Astrocyte (in vitro differentiated cells and primary cell): ENCODE measurements around the gene KCNN4. TPM values are rescaled to one million over a fixed set of nuclear protein-coding genes. Genes with fewer than 3 reads are reported as not detected.

Experiments used
- DNase-seq: peaks from one replicate; pipeline ENCODE4 v3.0.0-alpha.2; 2010; ENCODE audit warnings: low read depth
- FAIRE-seq: peaks from 2 replicates; lab custom pipeline; 2011; peaks lifted over from hg19 to GRCh38; lab: Jason Lieb, UNC
- H2AFZ ChIP-seq: 2 replicates; pipeline ENCODE4 v1.6.0; 2012; ENCODE audit warnings: low read depth, low read length, inconsistent platforms
- H3K27ac ChIP-seq: 2 replicates; pipeline ENCODE4 v1.5.1; 2011; ENCODE audit warnings: low read depth, low read length, inconsistent platforms
- H3K27me3 ChIP-seq: 2 replicates; pipeline ENCODE4 v1.6.0; 2011; ENCODE audit warnings: low read length, inconsistent platforms; ENCODE audit not compliant: insufficient read depth
- H3K36me3 ChIP-seq: 2 replicates; pipeline ENCODE4 v1.5.1; 2011; ENCODE audit warnings: low read length, inconsistent platforms; ENCODE audit not compliant: insufficient read depth
- H3K4me1 ChIP-seq: 2 replicates; pipeline ENCODE4 v1.5.1; 2011; ENCODE audit warnings: low read length, inconsistent platforms; ENCODE audit not compliant: insufficient read depth
- H3K4me2 ChIP-seq: 2 replicates; pipeline ENCODE4 v1.6.0; 2012; ENCODE audit warnings: low read length, inconsistent platforms
- H3K4me3 ChIP-seq: 2 replicates; pipeline ENCODE4 v1.5.1; 2011; ENCODE audit warnings: low read depth, mild to moderate bottlenecking, low read length, inconsistent platforms; ENCODE audit not compliant: insufficient read depth
- H3K79me2 ChIP-seq: 2 replicates; pipeline ENCODE4 v1.6.0; 2012; ENCODE audit warnings: mild to moderate bottlenecking, low read length, inconsistent platforms; ENCODE audit not compliant: insufficient read depth
- H3K9ac ChIP-seq: 2 replicates; pipeline ENCODE4 v1.6.0; 2012; ENCODE audit warnings: mild to moderate bottlenecking, low read length, inconsistent platforms
- H3K9me3 ChIP-seq: 2 replicates; pipeline ENCODE4 v1.5.1; 2012; ENCODE audit warnings: low read depth, mild to moderate bottlenecking, low read length, inconsistent platforms; ENCODE audit not compliant: insufficient read depth
- H4K20me1 ChIP-seq: 2 replicates; pipeline ENCODE4 v1.6.0; 2012; ENCODE audit warnings: low read length, inconsistent platforms; ENCODE audit not compliant: insufficient read depth
- H3K27ac Mint-ChIP-seq: one replicate; pipeline ENCODE4 v1.8.0; 2021; ENCODE audit warnings: mild to moderate bottlenecking, mixed read lengths; ENCODE audit not compliant: unreplicated experiment
- H3K27me3 Mint-ChIP-seq: one replicate; pipeline ENCODE4 v1.8.0; 2021; ENCODE audit warnings: low read depth, mixed read lengths; ENCODE audit not compliant: unreplicated experiment
- H3K36me3 Mint-ChIP-seq: one replicate; pipeline ENCODE4 v1.8.0; 2021; ENCODE audit warnings: low read depth, mixed read lengths; ENCODE audit not compliant: unreplicated experiment
- H3K4me1 Mint-ChIP-seq: one replicate; pipeline ENCODE4 v1.8.0; 2021; ENCODE audit warnings: low read depth, mixed read lengths; ENCODE audit not compliant: unreplicated experiment
- H3K4me3 Mint-ChIP-seq: one replicate; pipeline ENCODE4 v1.8.0; 2021; ENCODE audit warnings: mild to moderate bottlenecking, moderate library complexity, mixed read lengths; ENCODE audit not compliant: unreplicated experiment
- H3K9me3 Mint-ChIP-seq: one replicate; pipeline ENCODE4 v1.8.0; 2021; ENCODE audit warnings: mild to moderate bottlenecking, mixed read lengths; ENCODE audit not compliant: unreplicated experiment
- CTCF ChIP-seq: IDR thresholded peaks from 2 replicates; pipeline ENCODE4 v1.5.1; 2011; ENCODE audit warnings: low read depth, mild to moderate bottlenecking, inconsistent platforms, low read length, moderate library complexity; ENCODE audit not compliant: insufficient read depth
- EZH2 ChIP-seq: IDR thresholded peaks from 2 replicates; pipeline ENCODE4 v1.6.1; 2012; ENCODE audit warnings: mild to moderate bottlenecking, low read length, inconsistent platforms; ENCODE audit not compliant: insufficient read depth
- total RNA-seq: library from RNA; stranded (reverse); gene quantifications from 2 replicates; pipeline ENCODE4 v1.2.1, GENCODE V29; 2021

KCNN4 gene
- total RNA-seq, 1 donor from 2014 or later, result 3.6 TPM

GRCh38 chr19:43804432-43804831 is 23.7 kb upstream of the KCNN4 start:
- H2AFZ ChIP-seq, result no peak overlapping the region
- FAIRE-seq (no peak), DNase-seq (no peak)
- no peaks in the 10 kb centered on the region for H4K20me1 ChIP-seq
- H3K4me3 ChIP-seq, result no peak overlapping the region
- peaks cover 12% of the 10 kb centered on the region for H3K27me3 ChIP-seq
- no peaks in the 10 kb centered on the region for H3K9me3 ChIP-seq
- no peaks in the 10 kb centered on the region for H3K4me1 ChIP-seq
- no peaks in the 10 kb centered on the region for H3K4me1 Mint-ChIP-seq
- no peak overlapping the region for H3K27ac ChIP-seq
- no peak overlapping the region for H3K9ac ChIP-seq
- H3K79me2 ChIP-seq, result no peaks in the 10 kb centered on the region
- TF ChIP-seq CTCF (no peak), EZH2 (no peak)
- no peaks in the 10 kb centered on the region for H3K36me3 Mint-ChIP-seq
- H3K4me3 Mint-ChIP-seq, result no peak overlapping the region
- H3K9me3 Mint-ChIP-seq, result peaks cover 2% of the 10 kb centered on the region
- no peak overlapping the region for H3K4me2 ChIP-seq
- H3K27ac Mint-ChIP-seq, result no peak overlapping the region
- no peaks in the 10 kb centered on the region for H3K36me3 ChIP-seq
- peaks cover 21% of the 10 kb centered on the region for H3K27me3 Mint-ChIP-seq

GRCh38 chr19:43802216-43802951 is 21.6 kb upstream of the KCNN4 start, which contains the start of gene LYPD5:
Gene LYPD5, minus strand, starts transcription at chr19:43802447. Its CDS starts 67 bp downstream, at chr19:43802380.
- no peak within 1 kb of the TSS for H3K27ac Mint-ChIP-seq
- peaks cover 36% of the 10 kb centered on the region for H3K27me3 Mint-ChIP-seq
- H3K27me3 ChIP-seq, result peaks cover 12% of the 10 kb centered on the region

More at GRCh38 chr19:43802216-43802951, 21.6 kb upstream of the KCNN4 start, which contains the start of gene LYPD5:
- Histone ChIP-seq H3K9me3 (no peaks in the 10 kb centered on the region), H3K27ac (no peak within 1 kb of the TSS), H4K20me1 (no peaks in the 10 kb centered on the region), H3K79me2 (no peaks in the 10 kb centered on the region), H2AFZ (no peak within 1 kb of the TSS), H3K4me1 (peaks cover 6% of the 10 kb centered on the region), H3K4me2 (no peak within 1 kb of the TSS), H3K9ac (no peak within 1 kb of the TSS), H3K36me3 (no peaks in the 10 kb centered on the region), H3K4me3 (no peak within 1 kb of the TSS)
- H3K9me3 Mint-ChIP-seq, result peaks cover 3% of the 10 kb centered on the region
- DNase-seq, result no peak
- H3K36me3 Mint-ChIP-seq, result no peaks in the 10 kb centered on the region
- TF ChIP-seq EZH2 (no peak), CTCF (no peak)
- no peak within 1 kb of the TSS for H3K4me3 Mint-ChIP-seq
- no peaks in the 10 kb centered on the region for H3K4me1 Mint-ChIP-seq
- no peak for FAIRE-seq
